Psoas muscle (tissue), 8 donors: ENCODE measurements around the gene HID1. TPM values are rescaled to one million over a fixed set of nuclear protein-coding genes. Genes with fewer than 3 reads are reported as not detected.
A peak's percentile ranks its signal among the peaks of the same experiment; 100 is the strongest.
"Not testable (repeated sequence)": the region's sequence is repeated elsewhere in the genome, so short reads cannot be mapped to it uniquely, and the experiment has no call there.

Experiments used
- ATAC-seq, 4 donors: fragments of 200-7000 bp; cut with Tn5 transposase; one replicate each; pipeline ENCODE4 v1.9.1; 2020; ENCODE audit warnings: moderate library complexity in 3 of 4, mild to moderate bottlenecking in 2 of 4
- DNase-seq, 2 donors: peaks; one replicate each; pipeline ENCODE4 v3.0.0-alpha.2; 2020
- H3K27ac ChIP-seq: fragments of 200-600 bp; one replicate; pipeline ENCODE4 v1.8.0; 2022
- H3K27me3 ChIP-seq, 3 donors: fragments of 200-600 bp in 1 of 3; one replicate each; pipeline versions ENCODE4 v1.6.1 to v1.8.0; 2013 to 2022; ENCODE audit warnings: low read length in 2 of 3, mild to moderate bottlenecking in 2 of 3, moderate library complexity in 1 of 3; ENCODE audit not compliant: insufficient read depth in 3 of 3
- H3K36me3 ChIP-seq, 2 donors: fragments of 200-600 bp in 1 of 2; one replicate each; pipeline versions ENCODE4 v1.6.1 to v1.8.0; 2013 to 2022; ENCODE audit warnings: low read depth in 1 of 2, mild to moderate bottlenecking in 1 of 2, moderate library complexity in 1 of 2; ENCODE audit not compliant: insufficient read depth in 1 of 2
- H3K4me1 ChIP-seq: fragments of 200-600 bp; one replicate; pipeline ENCODE4 v1.8.0; 2022
- H3K4me3 ChIP-seq: fragments of 200-600 bp; one replicate; pipeline ENCODE4 v1.8.0; 2022; ENCODE audit warnings: mild to moderate bottlenecking
- H3K9me3 ChIP-seq: fragments of 200-600 bp; one replicate; pipeline ENCODE4 v1.8.0; 2022
- WGBS, 3 donors: extraction: QIAGEN DNeasy Blood & Tissue Kit; methylation state at CpG; one replicate each; pipeline versions ENCODE4 v1.1.6 to v1.1.7; 2013; 5-methylcytosine and 5-hydroxymethylcytosine counted together
- intact Hi-C, 2 donors: fragments of 100-400 bp; cut with DNase I; formaldehyde crosslinking; loops; one replicate each; pipeline versions ENCODE4 v1.11.0 to v1.14.2; 2022
- polyA plus RNA-seq, 3 donors: library from polyadenylated mRNA; stranded (reverse); fragments of 200-250 nt; gene quantifications; one replicate each; pipeline ENCODE4 v1.2.3, GENCODE V29; 2013
- total RNA-seq, 4 donors: library from RNA; stranded (reverse); fragmentation: NEBNext Ultra II Directional in 2 of 4; extraction: Animal tissue kit (Norgen Biotek cat#: 25700) in 2 of 4; gene quantifications; one replicate each; pipeline versions ENCODE4 v1.2.1 to v1.2.4, GENCODE V29; 2021 to 2023
- TF ChIP-seq, protein P1 (sequence below): fragments of 200-600 bp; IDR thresholded peaks from one replicate; pipeline ENCODE4 v1.8.0; 2022; ENCODE audit warnings: antibody characterized with exemption
- donor health status: healthy with polysubstance abuse.
- donor health status: DM: no; HTN: no; CAD: no; lungs with moderate emphysema.
- donor health status: Bipolar disorder and iron deficiency.
- donor health status: healthy.
- donor health status: DM: yes; HTN: yes; CAD: no.
- donor health status: DM: no; HTN: no; CAD: no.
- donor health status: DM: no; HTN: no; CAD: no.
- donor health status: DM: yes; HTN: yes; CAD: no.

The HID1 gene
- total and polyA plus RNA-seq, 7 donors, result 1.7 to 10.4 (median 2.6) TPM

DNA sequence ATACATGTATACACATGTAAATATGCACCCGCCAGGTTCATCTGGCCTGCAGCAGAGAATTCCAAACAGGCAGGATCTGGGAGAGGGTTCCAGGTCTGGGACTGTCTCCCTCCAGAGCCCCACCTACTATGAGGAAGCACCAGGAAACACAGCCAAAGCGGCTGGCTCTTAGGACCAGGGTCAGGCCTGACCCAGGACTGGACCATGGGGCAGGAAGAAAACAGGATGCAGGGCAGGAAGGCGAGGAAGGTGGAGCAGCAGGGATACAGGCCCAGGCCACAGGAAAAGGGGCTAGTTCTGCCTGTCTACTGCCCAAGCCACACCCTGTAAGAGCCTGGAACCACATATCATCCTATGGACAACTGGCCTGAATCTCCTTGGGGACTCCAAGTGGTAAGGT, 2.2 kb downstream of the HID1 start:
- intact Hi-C loops, result no loop called here
- Histone ChIP-seq H3K9me3 (no peaks in the 10 kb centered on the region), H3K4me3 (peak overlapping the region; percentile 68), H3K4me1 (no peaks in the 10 kb centered on the region), H3K27ac (no peak overlapping the region), H3K27me3 (peaks cover 0 to 36% (median 9%) of the 10 kb centered on the region in 3 donors), H3K36me3 (no peaks in the 10 kb centered on the region)
- TF ChIP-seq, protein P1, sequence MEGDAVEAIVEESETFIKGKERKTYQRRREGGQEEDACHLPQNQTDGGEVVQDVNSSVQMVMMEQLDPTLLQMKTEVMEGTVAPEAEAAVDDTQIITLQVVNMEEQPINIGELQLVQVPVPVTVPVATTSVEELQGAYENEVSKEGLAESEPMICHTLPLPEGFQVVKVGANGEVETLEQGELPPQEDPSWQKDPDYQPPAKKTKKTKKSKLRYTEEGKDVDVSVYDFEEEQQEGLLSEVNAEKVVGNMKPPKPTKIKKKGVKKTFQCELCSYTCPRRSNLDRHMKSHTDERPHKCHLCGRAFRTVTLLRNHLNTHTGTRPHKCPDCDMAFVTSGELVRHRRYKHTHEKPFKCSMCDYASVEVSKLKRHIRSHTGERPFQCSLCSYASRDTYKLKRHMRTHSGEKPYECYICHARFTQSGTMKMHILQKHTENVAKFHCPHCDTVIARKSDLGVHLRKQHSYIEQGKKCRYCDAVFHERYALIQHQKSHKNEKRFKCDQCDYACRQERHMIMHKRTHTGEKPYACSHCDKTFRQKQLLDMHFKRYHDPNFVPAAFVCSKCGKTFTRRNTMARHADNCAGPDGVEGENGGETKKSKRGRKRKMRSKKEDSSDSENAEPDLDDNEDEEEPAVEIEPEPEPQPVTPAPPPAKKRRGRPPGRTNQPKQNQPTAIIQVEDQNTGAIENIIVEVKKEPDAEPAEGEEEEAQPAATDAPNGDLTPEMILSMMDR, result no peak
- ATAC-seq (no peak), DNase-seq (no peak)
- WGBS, 3 donors, result 83 to 85% (median 83%) methylated on average over 3 of the region's 3 CpGs

DNA sequence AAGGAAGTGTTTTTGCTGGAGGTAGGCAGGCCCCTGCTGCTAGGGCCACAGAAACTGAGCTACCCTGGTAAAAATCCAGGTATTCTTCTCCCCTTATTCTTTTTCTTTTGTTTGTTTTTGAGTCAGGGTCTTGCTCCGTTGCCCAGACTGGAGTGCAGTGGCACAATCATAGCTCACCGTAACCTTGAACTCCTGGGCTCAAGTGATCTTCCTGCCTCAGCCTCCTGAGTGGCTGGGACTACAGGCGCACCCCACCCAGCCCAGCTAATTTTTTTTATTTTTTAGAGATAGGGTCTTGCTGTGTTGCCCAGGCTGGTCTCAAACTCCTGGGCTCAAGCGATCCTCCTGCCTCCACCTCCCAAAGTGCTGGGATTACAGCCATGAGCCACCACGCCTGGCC, 3.1 kb downstream of the HID1 start:
- not testable (repeated sequence) for H3K36me3 ChIP-seq, DNase-seq, H3K4me1 ChIP-seq, H3K9me3 ChIP-seq, H3K27ac ChIP-seq, H3K4me3 ChIP-seq, ATAC-seq
- WGBS, 3 donors, result 88 to 91% (median 91%) methylated on average over 5 of the region's 5 CpGs
- intact Hi-C loops, result loop anchor here (10.0 kb wide), 3 partner anchors 65 to 205 kb away; partner anchors contain the start of gene ARMC7 (in 1 of the 2)
- H3K27me3 ChIP-seq, result peaks cover 0 to 35% (median 8%) of the 10 kb centered on the region in 3 donors

DNA sequence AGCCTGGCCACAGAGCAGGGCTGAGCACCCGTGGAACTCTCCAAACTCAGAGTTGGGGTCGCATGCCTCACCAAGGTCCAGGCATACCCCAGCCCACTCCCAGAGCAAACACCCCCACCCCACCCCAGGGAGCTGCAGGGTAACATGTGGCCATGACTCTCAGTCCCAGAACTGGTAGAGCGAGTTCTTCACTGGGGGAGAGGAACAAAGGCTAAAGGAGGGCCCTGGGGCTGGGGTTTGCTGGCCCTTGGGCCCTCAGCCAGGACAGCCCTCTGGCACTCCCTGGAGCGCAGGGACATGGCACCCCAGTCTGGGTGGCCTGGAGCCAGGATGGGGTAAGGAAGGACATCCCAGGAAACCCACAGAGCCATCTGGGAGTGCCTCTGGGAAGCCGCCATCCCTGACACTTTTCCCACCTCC, 4.2 kb downstream of the HID1 start:
- Histone ChIP-seq H3K27me3 (peaks cover 0 to 25% (median 7%) of the 10 kb centered on the region in 3 donors), H3K36me3 (no peaks in the 10 kb centered on the region), H3K4me1 (no peaks in the 10 kb centered on the region), H3K27ac (no peak overlapping the region), H3K4me3 (no peak overlapping the region), H3K9me3 (no peaks in the 10 kb centered on the region)
- no peak for DNase-seq
- intact Hi-C loops, result loop anchor here (10.0 kb wide), 3 partner anchors 64 to 206 kb away; partner anchors contain the start of gene ARMC7 (in 1 of the 2)
- WGBS, 3 donors, result 82 to 83% (median 82%) methylated on average over 5 of the region's 5 CpGs
- ATAC-seq, result no peak
- TF ChIP-seq, protein P1, result no peak

DNA sequence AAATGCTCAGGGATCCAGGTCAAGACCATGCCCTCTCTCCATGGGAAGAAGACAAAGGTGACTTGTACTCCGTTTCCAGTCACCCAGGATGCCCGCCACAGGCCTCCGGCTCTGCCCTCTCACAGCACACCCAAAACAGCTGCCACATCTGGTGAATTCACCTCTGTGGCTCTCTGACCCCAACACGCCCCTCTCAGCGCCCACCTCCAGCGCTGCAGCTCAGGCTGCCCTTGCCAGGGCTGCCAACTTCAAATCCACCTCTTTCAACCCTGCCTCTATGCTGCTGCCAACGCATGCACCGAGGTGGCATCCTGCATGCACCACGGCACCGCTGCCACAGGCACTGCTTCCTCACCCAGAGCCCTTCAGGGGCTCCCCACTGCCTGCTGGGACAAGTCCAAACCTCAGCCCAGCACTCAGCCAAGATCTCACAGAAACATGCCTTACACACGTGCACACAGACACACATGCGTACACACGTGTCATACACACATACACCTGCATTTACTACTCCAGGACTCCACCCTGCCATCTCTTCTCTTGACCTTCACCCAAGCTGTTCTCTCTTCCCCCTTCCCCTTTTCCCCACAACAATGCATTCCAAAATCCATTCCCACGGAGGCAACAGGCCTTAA, 7.5 kb downstream of the HID1 start:
- DNase-seq (no peak), ATAC-seq (no peak)
- 79 to 82% (median 80%) methylated on average over 13 to 14 of the region's 14 CpGs for WGBS, 3 donors
- no peak overlapping the region for H3K27ac ChIP-seq
- intact Hi-C loops, result loop anchor here (5.0 to 10.0 kb wide), 6 partner anchors 42 to 237 kb away; partner anchors contain the start of genes ARMC7 (in 1 of the 2) and MRPL58 (in 1 of the 2)
- TF ChIP-seq, protein P1, result no peak
- no peak overlapping the region for H3K4me3 ChIP-seq
- no peaks in the 10 kb centered on the region for H3K4me1 ChIP-seq
- no peaks in the 10 kb centered on the region for H3K36me3 ChIP-seq
- H3K27me3 ChIP-seq, result no peaks in the 10 kb centered on the region
- H3K9me3 ChIP-seq, result no peaks in the 10 kb centered on the region

DNA sequence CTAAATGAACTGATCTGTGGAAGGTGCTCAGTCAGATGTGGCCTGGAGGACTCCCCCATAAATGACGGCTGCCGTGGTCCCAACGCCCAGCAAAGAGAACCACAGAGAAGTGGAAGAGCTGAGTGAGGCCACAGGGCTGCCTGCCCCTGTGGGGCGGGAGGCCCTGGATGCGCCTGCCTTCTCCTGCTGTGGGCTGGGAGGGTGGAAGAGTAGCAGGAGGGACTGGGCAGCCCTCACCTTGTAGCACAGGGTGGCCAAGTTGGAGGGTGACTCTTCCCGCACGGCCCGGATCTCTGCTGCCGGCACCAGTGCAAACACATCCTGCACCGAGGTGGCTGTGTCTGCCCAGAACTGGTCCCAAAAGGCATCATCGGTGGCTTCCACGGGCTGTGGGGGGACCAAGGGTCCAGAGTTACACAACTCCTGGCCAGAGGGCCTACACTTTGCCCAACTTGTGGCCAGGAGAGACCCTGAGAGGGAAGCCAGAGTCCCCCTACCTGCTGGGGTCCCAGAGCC, 8.3 kb downstream of the HID1 start:
- ATAC-seq (no peak), DNase-seq (no peak)
- no peaks in the 10 kb centered on the region for H3K36me3 ChIP-seq
- H3K27ac ChIP-seq, result no peak overlapping the region
- H3K9me3 ChIP-seq, result no peaks in the 10 kb centered on the region
- H3K27me3 ChIP-seq, result no peaks in the 10 kb centered on the region
- no peaks in the 10 kb centered on the region for H3K4me1 ChIP-seq
- no peak overlapping the region for H3K4me3 ChIP-seq
- intact Hi-C loops, result loop anchor here (5.0 to 10.0 kb wide), 6 partner anchors 43 to 238 kb away; partner anchors contain the start of genes ARMC7 (in 1 of the 2) and MRPL58 (in 1 of the 2)
- TF ChIP-seq, protein P1, result no peak
- 88 to 90% (median 89%) methylated on average over 11 to 12 of the region's 12 CpGs for WGBS, 3 donors
